ENCODE measurements around the gene TAOK1. TPM values are rescaled to one million over a fixed set of nuclear protein-coding genes. Genes with fewer than 3 reads are reported as not detected.

TAOK1 gene
- total and polyA plus RNA-seq, 12 donors = 6.4 to 66.3 (median 46.6) TPM

DNA sequence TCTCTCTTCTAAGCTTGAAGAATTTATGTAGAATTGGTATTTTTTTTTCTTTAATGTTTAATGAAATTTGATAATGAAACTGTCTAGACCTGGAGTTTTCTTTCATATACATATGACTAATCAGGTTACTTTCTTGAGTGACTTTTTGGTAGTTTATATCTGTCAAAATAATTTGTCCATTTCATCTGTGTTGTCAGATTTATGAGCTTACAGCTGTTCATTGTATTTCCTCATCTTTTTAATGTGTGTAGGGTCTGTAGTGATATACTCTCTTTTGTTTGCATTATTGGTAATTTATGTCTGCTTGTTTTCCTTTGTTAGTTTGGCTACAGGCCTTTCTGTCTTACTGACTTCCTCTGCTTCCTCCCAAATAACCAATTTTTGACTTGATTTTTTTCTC lies 55.7 kb downstream of the TAOK1 start:
- no peaks in the 10 kb centered on the region for H3K27me3 ChIP-seq
- DNase-seq = no peak
- no peak overlapping the region for H3K27ac ChIP-seq
- no peaks in the 10 kb centered on the region for H3K36me3 ChIP-seq (replicated peaks in 1 of 2)
- no peaks in the 10 kb centered on the region for H3K9me3 ChIP-seq (replicated peaks in 1 of 3)
- H3K4me3 ChIP-seq = no peak overlapping the region
- TF ChIP-seq, protein P1, sequence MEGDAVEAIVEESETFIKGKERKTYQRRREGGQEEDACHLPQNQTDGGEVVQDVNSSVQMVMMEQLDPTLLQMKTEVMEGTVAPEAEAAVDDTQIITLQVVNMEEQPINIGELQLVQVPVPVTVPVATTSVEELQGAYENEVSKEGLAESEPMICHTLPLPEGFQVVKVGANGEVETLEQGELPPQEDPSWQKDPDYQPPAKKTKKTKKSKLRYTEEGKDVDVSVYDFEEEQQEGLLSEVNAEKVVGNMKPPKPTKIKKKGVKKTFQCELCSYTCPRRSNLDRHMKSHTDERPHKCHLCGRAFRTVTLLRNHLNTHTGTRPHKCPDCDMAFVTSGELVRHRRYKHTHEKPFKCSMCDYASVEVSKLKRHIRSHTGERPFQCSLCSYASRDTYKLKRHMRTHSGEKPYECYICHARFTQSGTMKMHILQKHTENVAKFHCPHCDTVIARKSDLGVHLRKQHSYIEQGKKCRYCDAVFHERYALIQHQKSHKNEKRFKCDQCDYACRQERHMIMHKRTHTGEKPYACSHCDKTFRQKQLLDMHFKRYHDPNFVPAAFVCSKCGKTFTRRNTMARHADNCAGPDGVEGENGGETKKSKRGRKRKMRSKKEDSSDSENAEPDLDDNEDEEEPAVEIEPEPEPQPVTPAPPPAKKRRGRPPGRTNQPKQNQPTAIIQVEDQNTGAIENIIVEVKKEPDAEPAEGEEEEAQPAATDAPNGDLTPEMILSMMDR (IDR thresholded peaks at IDR 0.05) = no peak
- no peak for TF ChIP-seq POLR2A (IDR thresholded peaks at IDR 0.05)
- intact Hi-C loops (cut with DNase I) = no loop called here
- H3K4me1 ChIP-seq (replicated peaks in 1 of 2) = peaks cover 15 to 45% of the 10 kb centered on the region in 2 donors

DNA sequence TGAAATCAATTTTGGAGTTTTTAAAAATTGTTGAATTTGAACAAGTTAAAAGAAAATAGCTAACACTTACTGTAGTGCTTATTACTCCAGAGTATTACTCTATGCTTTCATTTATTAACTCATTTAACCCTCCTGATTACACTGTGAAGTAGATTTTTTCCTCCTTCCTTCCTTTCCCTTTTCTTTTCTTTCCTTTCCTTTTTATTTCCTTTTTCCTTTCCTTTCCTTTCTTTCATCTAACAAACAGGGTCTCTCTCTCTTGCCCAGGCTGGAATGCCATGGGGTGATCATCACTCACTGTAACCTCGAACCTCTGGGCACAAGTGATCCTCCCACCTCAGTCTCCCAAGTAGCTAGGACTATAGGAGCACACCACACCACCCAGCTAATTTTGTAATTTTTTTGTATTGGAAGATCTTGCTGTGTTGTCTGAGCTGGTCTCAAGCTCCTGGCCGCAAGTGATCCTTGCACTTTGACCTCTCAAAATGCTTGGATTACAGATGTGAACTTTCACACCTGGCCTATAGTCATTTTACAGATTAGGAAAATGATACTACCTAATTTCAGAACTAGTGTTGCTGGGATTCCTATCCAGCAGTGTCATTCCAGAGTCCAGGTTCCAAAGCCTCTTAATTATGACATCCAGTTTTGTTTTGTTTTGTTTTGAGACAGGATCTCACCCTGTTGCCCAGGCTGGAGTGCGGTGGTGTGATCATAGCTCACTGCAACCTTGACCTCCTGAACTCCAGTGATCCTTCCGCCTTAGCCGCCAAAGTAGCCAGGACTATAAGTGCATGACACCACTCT lies 59.9 kb downstream of the TAOK1 start:
- Histone ChIP-seq H3K27me3 (no peaks in the 10 kb centered on the region), H3K27ac (no peak overlapping the region), H3K36me3 (replicated peaks in 1 of 2) (peaks cover 0 to 8% of the 10 kb centered on the region in 2 donors), H3K9me3 (replicated peaks in 1 of 3) (no peaks in the 10 kb centered on the region), H3K4me3 (no peak overlapping the region), H3K4me1 (replicated peaks in 1 of 2) (peaks cover 10 to 38% of the 10 kb centered on the region in 2 donors)
- WGBS, 4 donors = 58 to 74% (median 66%) methylated on average over 5 of the region's 5 CpGs
- TF ChIP-seq, protein P1 (IDR thresholded peaks at IDR 0.05) = no peak
- no peak for TF ChIP-seq POLR2A (IDR thresholded peaks at IDR 0.05)
- DNase-seq = peak in 4 of 7 donors; percentile 16 to 43 (median 36)
- intact Hi-C loops (cut with DNase I) = no loop called here

DNA sequence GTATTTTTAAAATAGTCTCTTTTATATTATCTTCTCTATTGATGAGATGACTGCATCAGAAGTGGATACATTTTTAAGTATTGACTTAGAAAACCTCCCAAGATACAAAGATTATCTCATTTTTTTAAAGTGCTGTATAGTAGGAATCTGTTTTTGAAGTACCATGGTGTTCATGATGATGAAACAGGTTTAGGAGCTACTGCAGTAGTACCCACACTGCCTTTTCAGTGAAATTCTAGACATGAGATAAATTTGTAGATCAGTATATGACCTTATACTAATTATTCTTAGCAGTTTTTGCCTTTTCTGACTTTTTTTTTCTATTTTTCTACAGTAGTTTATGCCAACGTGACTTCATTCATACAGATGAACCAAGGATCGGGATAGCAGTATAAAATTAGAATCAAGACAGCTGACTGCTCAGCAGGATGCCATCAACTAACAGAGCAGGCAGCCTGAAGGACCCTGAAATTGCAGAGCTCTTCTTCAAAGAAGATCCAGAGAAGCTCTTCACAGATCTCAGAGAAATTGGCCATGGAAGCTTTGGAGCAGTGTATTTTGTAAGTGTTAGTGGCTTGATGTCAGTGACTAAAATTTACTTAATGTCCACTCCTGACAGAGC lies 61.1 kb downstream of the TAOK1 start:
- DNase-seq = no peak
- Histone ChIP-seq H3K27ac (no peak overlapping the region), H3K4me1 (replicated peaks in 1 of 2) (peaks cover 4 to 27% of the 10 kb centered on the region in 2 donors), H3K4me3 (no peak overlapping the region), H3K36me3 (replicated peaks in 1 of 2) (peaks cover 0 to 8% of the 10 kb centered on the region in 2 donors), H3K9me3 (replicated peaks in 1 of 3) (no peaks in the 10 kb centered on the region), H3K27me3 (no peaks in the 10 kb centered on the region)
- TF ChIP-seq, protein P1 (IDR thresholded peaks at IDR 0.05) = no peak
- no peak for TF ChIP-seq POLR2A (IDR thresholded peaks at IDR 0.05)
- 73 to 85% (median 80%) methylated on average over 2 of the region's 2 CpGs for WGBS, 4 donors
- intact Hi-C loops (cut with DNase I) = no loop called here

DNA sequence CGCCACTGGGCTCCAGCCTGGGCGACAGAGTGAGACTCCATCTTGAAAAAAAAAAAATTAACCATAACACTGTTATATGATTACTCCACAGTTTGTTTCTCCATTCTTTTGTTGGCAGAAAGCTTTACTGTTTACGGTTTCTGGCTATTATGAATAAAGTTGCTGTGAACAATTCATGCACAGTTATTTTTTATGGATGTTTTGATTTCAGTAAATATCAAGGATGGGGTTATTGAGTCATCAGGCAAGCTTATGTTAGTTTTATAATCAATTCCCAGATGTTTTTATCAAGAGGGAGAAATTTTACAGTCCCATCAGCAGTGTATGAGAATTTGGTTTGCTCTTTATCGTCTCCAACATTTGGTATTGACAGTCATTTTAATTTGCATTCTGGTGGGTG lies 67.9 kb downstream of the TAOK1 start:
- no peaks in the 10 kb centered on the region for H3K36me3 ChIP-seq (replicated peaks in 1 of 2)
- H3K27me3 ChIP-seq = no peaks in the 10 kb centered on the region
- intact Hi-C loops (cut with DNase I) = no loop called here
- TF ChIP-seq, protein P1 (IDR thresholded peaks at IDR 0.05) = no peak
- no peak for TF ChIP-seq POLR2A (IDR thresholded peaks at IDR 0.05)
- no peaks in the 10 kb centered on the region for H3K9me3 ChIP-seq (replicated peaks in 1 of 3)
- 76 to 88% (median 84%) methylated on average over 4 of the region's 4 CpGs for WGBS, 4 donors
- H3K4me3 ChIP-seq = no peak overlapping the region
- H3K27ac ChIP-seq = no peak overlapping the region
- DNase-seq = no peak
- peaks cover 24 to 46% of the 10 kb centered on the region in 2 donors for H3K4me1 ChIP-seq (replicated peaks in 1 of 2)

Measured in adrenal gland (tissue), 12 donors.